Bone marrow (tissue), 2 donors: ENCODE data around the gene MAP3K21.

Experiments
- DNase-seq, 2 donors: peaks; one replicate each; lab custom pipeline; 2025; lab: John Stamatoyannopoulos, UW

MAP3K21 gene

DNA sequence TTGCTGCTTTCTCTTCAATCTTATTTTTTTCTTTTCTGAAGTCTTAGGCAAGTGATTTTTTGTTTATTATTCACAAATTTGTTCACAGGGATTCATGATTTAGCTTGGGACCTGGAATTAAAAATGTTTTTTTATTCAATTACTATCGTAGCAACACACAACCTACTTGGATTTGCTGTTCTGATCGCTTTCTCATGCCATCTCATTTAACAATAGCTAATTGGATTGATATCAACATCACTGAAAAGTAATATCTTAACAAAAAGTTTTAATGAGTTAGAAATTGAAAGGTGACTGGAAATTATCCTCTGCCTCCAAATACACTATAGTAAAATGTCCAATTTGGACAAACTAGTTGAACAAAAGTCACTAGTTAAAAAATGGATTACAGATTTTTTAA, 32.4 kb downstream of the MAP3K21 start:
- no peak for DNase-seq

DNA sequence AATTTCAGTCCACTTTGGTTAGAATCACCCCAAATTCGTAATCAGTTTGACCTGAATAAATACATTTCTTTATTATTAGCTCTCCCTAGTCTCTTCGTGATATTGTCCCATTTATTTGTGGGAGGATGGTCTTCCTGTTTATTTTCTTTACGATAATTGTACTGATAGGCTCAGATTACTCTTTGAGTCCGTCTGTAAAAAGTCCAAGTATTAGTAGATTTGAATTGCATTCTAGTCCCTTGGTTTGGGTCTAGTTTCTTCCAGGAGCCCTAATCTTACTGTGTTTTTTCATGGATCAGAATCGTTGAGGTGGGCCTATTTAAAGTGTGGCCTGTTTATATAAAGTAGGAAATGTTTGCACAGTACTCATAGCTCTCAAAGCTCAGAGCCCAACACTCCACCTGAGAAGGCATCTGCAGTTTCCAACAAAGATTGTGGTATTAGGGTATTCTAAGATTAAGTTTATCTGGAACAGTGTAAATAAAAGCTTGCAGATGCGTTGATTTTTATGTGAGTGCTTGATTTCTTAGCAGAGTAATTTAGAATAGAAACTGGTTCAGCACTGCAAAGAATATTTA, 33.1 kb downstream of the MAP3K21 start:
- no peak for DNase-seq

DNA sequence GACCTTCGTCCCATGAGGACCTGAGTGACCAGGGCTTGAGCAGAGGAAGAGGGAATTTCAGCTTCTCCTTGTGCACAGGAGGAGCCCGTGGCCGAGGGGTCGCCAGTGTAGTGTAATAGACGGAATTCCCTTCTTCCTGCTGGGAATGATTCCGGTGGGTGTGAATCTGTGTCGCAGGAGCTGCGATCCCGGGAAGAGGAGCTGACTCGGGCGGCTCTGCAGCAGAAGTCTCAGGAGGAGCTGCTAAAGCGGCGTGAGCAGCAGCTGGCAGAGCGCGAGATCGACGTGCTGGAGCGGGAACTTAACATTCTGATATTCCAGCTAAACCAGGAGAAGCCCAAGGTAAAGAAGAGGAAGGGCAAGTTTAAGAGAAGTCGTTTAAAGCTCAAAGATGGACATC, 34.4 kb downstream of the MAP3K21 start:
- no peak for DNase-seq

DNA sequence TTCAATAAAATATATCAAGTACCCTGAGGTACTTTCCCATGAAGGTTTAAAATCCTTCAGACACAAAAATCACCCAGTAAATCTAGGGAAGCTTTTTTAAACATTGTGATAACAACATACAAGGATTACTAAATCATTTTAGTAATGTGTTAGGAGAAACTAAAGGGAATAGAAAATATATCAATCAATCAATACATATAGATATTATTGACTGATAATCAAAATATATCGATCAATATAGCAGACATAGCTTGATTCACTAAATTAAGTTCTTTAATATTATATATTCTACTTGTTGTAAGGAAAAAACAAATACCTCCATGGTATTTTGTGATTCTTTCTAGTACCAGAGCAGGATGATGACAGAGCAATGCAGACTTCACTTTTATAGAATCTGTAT, 35.2 kb downstream of the MAP3K21 start:
- DNase-seq: no peak

DNA sequence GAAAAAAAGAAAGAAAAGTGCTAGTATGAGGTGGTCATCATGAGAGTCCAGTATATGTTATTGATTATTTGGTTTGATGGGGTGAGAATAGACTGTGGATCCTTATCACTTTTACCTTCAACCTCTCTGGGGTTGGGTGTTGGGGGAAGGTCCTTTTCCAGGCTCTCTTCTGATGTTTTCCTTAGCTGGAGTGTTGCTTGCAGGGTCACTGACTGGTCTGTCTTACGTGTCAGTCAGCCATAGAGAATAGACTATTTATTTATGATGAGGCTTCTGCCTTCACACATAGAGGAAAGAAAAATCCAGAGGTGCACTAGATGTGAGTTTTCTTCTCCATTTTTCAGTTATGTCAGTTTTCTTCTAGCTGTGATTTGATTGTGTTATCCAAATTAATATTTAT, 36.5 kb downstream of the MAP3K21 start:
- DNase-seq: no peak

DNA sequence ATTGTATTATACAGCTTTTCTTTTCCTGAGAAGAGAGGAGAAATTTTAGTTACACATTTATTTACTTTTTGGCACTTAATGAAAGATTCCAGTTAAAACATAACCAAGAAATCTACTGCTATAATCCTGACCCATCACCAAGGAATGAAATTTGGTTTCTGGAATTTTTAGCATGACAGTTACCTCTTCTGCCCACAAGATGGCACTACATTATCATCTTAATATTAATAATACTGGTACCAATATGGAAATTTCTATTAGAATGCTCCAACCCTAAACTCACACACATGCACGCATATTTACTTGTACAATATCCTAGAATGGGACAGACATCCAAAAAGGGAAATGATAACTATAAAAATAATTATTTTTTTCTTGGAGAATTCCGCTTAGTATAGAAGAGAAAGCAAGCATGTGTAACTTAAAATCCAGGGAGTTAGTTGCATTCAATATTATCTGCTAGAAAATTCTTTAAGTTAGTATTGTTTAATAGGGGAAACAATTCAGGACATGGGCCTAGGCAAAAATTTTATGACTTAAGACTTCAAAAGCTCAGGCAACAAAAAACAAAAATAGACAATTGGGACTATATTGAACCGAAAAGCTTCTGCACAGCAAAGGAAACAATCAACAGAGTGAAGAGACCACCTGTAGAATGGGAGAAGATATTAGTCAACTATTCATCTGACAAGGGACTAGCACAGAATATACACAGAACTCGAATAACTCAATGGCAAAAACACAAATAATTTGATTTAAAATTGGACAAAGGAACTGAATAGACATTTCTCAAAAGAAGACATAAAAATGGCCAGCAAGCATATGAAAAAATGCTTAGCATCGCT, 37.4 kb downstream of the MAP3K21 start:
- DNase-seq: no peak

DNA sequence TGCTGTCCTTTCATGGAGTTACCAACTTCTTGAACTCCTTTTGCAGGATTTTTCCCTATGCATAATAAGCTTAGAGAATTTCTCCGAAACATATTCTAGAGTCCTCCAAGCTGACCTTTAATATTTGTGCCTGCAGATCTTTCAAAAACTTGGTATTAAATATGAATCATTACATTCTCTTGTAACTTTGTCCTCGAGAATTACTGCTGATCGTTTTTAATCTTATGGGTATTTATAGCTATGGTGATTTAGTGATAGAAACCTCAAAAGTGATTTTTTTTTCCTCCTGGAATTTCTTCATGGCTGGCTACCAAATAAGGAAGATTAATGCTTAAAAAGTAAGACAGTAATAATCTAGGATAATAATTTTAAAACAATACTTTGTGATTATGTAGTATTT, 39.1 kb downstream of the MAP3K21 start:
- no peak for DNase-seq

DNA sequence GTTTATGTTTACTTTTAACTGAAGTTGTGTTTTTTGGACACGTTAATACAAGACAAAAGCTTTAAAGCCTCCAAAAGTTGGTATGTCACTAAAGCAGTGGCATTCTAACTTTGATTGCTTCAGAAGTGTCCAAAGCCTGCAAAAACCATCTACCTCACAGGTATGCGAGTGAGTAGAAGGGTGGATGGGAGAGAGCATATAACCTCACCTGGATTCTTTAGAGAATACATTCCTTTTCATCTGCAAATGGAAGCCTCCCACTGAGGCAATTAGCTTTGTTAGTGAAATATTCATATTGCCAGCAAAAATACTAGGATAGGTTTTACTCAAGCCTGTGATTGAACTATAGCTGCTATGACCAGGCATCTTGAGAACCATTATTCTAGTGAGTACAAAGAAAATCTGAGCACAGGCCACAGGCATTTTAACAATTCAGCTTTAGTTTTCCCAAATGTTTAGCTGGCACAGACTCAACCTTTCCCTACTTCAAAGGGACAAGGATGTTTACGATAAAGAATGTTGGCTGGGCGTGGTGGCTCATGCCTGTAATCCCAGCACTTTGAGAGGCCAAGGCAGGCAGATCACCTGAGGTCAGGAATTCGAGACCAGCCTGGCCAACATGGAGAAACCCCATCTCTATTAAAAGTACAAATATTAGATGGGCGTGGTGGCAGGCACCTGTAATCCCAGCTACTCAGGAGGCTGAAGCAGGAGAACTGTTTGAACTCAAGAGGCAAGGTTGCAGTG, 39.7 kb downstream of the MAP3K21 start:
- no peak for DNase-seq

DNA sequence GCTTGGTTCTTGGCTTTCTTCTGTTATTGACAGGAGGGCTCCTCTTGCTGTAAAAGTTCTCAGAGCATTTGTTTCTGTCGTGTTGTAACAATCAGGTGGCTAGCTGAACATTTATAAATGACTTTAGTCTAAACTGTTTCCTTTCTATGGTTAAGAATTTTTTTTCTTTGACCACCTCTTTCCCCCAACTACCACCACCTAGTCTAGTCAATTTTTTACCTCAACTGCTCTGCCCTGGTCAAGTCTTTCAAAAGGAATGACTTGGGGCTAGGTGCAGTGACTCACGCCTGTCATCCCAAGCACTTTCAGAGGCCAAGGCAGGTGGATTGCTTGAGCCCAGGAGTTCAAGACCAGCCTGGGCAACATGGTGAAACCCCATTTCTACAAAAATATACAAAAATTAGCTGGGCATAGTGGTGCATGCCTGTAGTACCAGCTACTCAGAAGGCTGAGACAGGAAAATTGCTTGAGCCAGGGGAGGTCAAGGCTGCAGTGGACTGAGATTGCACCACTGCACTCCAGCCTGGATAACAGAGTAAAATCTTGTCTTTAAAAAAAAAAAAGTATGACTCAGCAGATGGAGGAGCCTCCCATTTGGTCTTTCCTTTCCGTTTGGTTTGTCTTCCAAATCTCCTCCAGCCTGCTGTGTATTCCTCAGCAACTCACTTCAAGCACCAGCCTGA, 40.7 kb downstream of the MAP3K21 start:
- DNase-seq: no peak

DNA sequence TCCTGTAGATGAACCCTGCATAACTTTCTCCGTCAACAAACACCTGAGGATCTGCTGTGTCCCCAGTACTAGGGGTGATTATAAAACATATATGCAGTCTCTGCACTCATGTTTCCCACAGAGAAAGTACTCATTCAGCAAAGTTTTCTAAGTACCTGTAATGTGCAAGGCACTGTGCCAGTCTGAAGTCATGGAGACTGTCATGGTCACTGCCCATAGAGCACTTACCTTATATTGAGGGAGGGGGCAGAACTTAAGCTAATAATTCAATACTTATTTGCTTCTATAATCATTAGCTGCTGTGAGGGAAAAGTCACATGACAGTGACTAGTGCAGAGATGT, 41.2 kb downstream of the MAP3K21 start:
- DNase-seq: no peak

DNA sequence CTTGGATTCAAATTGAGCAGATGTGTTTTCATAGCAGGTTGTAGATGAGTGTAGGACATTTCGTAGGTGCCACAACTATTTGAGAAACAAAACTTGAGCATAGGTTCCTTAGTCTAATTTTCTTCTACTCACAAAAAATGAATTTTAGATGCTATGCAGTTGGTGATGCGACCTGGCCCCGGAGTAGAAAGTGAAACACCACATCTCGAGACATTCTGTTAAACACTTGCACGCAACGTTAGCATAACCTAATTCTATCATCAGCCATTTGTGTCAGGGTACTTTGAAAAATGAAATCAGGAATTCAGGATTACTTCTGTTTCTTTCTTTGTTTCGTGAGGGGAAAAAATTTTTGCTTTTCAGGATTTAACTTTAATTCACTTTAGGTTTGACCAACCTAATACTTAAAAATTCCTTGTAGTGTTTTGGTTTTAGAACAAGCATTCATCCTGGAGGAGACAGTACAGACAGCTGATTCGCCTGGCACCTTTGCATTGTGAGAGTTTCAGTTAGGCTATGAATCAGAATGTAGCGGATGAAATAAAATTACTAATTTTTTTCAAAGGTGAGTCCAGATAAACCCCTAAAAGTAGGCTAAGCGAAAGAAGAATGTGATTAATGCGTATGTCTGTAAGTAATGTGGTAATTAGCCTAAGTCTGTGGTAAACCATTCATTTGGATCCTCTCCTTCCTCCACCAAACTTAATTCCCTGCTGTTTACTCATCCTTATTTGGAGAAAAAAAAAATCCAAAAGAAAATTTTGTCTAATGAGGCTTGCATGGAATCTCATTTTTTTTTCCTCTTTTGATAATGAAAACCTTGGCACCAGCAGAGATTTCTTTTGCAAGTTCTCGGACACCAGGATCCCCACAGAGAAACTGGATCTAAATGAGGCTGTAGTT, 44.9 kb downstream of the MAP3K21 start:
- DNase-seq: no peak

DNA sequence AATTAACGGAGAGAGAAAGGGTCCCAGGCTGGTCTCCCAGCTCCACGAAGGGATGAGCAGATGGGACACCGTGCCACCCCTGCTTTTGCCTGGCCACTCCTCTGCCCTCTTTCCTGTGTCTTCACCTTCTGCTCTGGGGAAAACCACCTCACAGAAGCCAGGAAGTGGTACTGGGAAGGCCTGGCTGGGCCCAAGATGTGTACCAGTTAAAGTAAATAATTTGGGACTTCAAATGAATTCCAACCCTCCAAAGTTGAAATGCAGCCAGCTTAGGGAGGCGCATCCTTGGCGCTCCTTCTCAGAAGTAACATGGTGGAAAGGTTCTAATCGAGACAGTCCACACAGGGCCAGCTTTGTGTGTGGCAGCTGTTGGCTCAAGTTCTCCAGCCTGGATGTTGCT, 45.7 kb downstream of the MAP3K21 start:
- DNase-seq: no peak

DNA sequence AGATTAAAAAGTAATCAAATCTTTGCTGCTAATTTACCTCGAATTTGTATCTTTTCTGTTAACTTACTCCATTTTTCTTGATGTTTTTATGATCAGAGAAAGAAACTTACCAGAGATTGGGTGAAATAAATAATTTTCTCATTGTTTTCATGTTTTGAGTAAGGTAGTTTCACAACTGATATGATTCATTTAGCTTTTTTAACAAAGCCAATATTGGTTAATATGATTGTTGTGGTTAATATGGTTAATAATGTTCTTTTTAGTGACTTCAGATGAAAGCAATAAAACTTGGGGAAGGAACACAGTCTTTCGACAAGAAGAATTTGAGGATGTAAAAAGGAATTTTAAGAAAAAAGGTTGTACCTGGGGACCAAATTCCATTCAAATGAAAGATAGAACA, 48.1 kb downstream of the MAP3K21 start:
- no peak for DNase-seq

DNA sequence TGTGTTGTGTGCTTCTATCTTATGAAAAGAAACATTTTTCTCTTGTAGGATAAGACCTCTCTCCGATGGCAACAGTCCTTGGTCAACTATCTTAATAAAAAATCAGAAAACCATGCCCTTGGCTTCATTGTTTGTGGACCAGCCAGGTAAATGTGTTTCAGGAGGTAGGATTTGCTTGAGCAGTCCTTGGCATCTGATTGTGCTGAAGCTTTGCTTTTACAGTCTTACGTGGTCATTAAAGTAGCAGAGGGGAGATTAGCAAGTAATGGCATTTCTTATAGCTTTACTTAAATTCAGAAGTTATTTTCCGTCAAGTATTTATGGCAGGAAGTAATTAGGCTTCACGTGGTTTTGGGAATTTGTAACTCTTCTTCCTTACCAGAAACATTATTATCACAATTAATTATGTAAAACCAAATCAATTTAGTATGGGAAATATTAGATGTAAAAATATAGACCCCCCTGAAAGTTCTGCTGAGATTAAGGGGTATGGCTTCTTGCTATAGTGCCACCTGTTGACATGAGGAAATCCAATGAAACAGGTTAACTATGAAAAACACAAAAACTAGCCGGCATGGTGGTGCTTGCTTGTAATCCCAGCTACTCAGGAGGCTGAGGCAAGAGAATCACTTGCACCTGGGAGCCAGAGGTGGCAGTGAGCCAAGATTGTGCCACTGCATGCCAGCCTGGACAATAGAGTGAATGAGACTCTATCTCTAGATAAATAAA, 49.0 kb downstream of the MAP3K21 start:
- DNase-seq: no peak

DNA sequence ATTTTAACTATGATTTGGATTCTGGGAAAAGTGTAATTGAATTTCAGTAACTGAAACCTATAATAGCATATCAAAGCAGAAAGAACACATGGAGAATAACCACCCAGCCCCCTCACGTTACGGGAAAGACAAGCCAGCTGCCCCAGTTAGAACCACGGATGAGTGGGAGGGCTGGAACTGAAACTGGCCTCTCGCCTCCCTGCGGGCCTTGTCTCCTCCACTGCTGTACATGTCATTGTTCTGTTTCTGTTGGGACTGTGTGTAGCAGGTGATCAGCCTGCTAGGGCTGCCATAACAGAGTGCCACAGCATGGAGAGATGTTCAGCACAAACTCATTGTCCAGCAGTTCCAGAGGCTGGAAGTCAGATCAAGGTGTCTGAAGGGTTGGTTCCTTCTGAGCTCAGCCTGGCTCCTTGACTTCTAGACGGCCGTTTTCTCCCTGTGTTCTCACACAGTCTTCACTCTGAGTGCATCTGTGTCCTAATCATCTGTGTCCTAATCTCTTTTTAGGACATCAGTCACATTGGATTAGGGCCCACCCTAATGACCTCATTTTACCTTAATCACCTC, 52.4 kb downstream of the MAP3K21 start:
- DNase-seq: no peak

DNA sequence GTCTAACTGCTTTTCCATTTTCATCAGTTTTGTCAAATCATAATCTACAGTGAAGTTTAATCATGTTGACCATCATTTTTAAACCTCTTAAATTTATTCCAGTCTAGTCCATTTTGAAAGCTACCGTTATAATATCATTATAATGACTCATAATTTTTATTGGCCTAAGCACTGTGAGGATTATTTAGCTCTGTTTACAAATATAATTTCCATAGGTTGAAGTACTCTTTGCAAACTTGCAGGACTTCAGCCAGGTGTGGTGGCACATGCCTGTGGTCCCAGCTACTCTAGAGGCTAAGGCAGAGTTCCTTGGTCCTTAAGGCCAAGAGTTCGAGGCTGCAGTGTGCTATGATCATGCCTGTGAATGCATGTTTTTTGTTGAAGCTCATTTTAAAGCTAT, 54.3 kb downstream of the MAP3K21 start:
- no peak for DNase-seq

DNA sequence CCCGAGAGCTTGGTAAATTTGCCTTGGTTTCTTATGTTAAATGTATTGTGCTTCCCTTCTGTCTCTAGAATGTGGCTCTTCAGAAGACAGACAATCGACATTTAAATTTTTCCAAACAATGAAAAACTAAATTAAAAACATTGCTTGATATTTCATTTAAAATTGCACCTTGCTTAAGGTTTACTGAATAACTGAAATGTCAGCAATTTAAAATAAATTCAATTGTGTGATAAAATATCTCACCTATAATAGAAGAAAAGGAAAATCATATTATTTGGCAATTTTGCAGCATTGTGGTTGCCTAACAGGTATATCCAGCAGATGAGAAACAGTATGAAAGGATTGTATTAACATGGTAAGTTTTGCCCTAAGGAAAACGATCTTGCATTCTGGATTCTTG, 56.5 kb downstream of the MAP3K21 start:
- DNase-seq: no peak

DNA sequence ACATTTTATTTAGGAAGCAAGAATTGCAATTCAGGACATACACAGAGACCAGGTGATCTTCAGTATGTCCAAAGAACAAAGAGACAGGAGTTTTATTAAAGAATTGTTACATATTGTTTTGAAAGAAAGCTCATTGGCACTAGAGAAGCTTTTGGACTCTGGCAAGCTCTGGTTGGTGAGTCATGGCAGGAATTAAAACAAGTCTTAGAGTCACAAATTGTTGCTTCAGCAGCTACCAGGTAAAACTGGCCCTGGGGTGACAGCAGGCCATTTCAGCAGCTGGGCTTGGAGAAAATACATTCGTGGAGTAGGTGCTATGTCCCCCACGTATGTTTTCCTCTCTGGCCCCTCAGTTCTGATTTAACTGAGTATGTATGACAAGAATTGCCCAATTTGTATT, 58.8 kb downstream of the MAP3K21 start:
- DNase-seq: no peak

DNA sequence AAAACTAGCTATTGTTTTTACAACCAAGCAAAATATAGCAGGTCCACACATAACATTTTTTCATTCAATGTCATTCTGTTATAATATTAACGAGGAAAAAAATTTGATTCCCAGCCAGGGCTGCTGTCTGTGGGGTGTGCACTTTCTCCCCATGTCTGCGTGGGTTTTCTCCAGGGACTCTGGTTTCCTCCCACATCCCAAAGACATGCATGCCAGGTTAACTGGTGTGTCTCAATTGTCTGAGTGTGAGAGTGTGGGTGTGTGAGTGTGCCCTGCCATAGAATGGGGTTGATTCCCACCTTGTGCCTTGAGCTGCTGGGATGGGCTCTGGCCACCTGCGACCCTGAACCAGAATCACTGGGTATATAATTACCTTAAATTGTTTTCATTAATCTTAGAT, 60.1 kb downstream of the MAP3K21 start:
- no peak for DNase-seq

DNA sequence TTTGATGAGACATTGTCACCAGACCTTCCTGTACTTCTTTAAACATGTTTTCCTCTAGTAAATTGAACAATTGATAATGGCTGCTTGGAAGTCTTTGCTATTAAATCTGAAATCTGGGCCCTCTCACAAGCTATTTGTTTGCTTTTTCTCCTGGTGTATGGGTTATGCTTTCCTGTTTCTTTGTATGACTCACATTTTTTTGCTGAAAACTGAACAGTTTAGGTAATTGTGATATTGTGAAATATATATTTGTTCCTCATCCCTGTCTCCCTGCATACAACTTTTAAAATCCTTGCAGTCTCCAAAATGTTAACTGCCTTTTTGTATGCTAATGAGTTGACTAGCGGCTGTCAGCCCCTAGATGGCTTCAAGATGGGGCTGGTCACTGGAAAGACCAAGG, 61.6 kb downstream of the MAP3K21 start:
- no peak for DNase-seq

DNA sequence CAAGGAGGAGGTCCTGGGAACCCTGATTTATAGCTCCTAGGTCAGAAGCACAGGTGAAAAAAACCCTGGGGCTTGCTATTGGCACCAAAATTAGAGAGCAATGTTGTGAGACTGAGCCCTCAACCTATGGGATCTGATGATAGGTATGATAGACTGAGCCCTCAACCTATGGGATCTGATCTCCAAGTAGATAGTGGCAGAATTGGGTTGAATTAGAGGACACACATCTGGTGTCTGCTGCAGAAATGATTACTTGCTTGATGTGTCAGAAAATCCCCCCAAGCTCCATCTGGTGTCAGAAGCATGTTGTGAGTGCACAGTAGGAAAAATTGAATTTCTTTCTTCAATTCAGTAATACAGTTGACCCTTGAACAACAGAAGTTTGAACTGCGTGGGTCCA, 62.4 kb downstream of the MAP3K21 start:
- DNase-seq: no peak
